Measurements from ENCODE around the gene ABCA13.

DNA sequence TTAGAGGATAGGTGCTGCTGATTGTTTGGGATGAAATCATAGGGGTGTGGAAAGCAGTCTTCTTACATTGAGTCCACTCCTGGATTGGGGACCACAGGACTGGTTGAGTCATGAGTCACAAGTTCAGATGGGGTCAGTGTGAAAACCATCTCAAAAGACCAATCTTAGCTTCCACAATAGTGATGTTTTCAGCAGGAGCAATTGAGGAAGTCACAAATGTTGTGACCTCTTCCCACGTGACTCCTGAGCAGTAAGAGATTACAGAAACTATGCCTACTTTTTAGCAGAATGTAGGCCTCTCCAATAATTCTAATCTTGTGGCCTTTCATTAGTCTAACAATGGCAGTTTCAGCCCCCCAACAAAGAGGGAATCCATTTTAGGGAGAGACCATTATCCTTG is 496.1 kb downstream of the ABCA13 start:
- TF ChIP-seq EP300 (IDR thresholded peaks at IDR 0.05; ENCODE audit: borderline replicate concordance) (no peak), TEAD4 (IDR thresholded peaks at IDR 0.05) (no peak), RAD21 (IDR thresholded peaks at IDR 0.05; ENCODE audit: low read depth) (no peak), ZBTB7A (IDR thresholded peaks at IDR 0.05; ENCODE audit: low read depth) (no peak), CREB1 (IDR thresholded peaks at IDR 0.05; ENCODE audit: low read depth) (no peak)
- TF ChIP-seq, protein P1, sequence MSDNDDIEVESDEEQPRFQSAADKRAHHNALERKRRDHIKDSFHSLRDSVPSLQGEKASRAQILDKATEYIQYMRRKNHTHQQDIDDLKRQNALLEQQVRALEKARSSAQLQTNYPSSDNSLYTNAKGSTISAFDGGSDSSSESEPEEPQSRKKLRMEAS (IDR thresholded peaks at IDR 0.05) = no peak

Data from Ishikawa (cell line).